Effector memory CD8-positive, alpha-beta T cell (primary cell): ENCODE data around the gene LAMB4.

ENCODE experiments used
- ATAC-seq: fragments of 150-1000 bp; cut with Tn5 transposase; replicated peaks from 2 replicates; pipeline ENCODE4 v1.10.0; 2021; ENCODE audit warnings: mild to moderate bottlenecking, moderate library complexity
- DNase-seq, 3 experiments: peaks; one replicate each; pipeline ENCODE4 v3.0.0; 2021
- H3K27ac Mint-ChIP-seq, 2 donors: one replicate each; pipeline ENCODE4 v1.8.0; 2022; ENCODE audit warnings: mild to moderate bottlenecking in 2 of 2, mixed read lengths in 2 of 2, moderate library complexity in 2 of 2
- H3K27me3 Mint-ChIP-seq, 2 donors: one replicate each; pipeline ENCODE4 v1.8.0; 2022; ENCODE audit warnings: mixed read lengths in 2 of 2
- H3K36me3 Mint-ChIP-seq: one replicate; pipeline ENCODE4 v1.8.0; 2022; ENCODE audit warnings: mild to moderate bottlenecking, moderate library complexity, mixed read lengths; ENCODE audit not compliant: insufficient read depth
- H3K4me1 Mint-ChIP-seq, 2 donors: one replicate each; pipeline ENCODE4 v1.8.0; 2022; ENCODE audit warnings: low read depth in 2 of 2, mixed read lengths in 2 of 2
- H3K4me3 Mint-ChIP-seq, 2 donors: one replicate each; pipeline ENCODE4 v1.8.0; 2022; ENCODE audit warnings: mild to moderate bottlenecking in 2 of 2, mixed read lengths in 2 of 2, moderate library complexity in 2 of 2
- H3K9me3 Mint-ChIP-seq, 2 donors: one replicate each; pipeline ENCODE4 v1.8.0; 2022; ENCODE audit warnings: mixed read lengths in 2 of 2

The LAMB4 gene

GRCh38 chr7:108014215-108014614, 115.9 kb downstream of the LAMB4 start:
- Mint-ChIP-seq H3K4me3 (no peak overlapping the region), H3K4me1 (no peaks in the 10 kb centered on the region), H3K27me3 (peaks cover 16 to 37% of the 10 kb centered on the region in 2 donors), H3K36me3 (no peaks in the 10 kb centered on the region), H3K27ac (no peak overlapping the region), H3K9me3 (no peaks in the 10 kb centered on the region)
- ATAC-seq (no peak), DNase-seq (no peak)

DNA sequence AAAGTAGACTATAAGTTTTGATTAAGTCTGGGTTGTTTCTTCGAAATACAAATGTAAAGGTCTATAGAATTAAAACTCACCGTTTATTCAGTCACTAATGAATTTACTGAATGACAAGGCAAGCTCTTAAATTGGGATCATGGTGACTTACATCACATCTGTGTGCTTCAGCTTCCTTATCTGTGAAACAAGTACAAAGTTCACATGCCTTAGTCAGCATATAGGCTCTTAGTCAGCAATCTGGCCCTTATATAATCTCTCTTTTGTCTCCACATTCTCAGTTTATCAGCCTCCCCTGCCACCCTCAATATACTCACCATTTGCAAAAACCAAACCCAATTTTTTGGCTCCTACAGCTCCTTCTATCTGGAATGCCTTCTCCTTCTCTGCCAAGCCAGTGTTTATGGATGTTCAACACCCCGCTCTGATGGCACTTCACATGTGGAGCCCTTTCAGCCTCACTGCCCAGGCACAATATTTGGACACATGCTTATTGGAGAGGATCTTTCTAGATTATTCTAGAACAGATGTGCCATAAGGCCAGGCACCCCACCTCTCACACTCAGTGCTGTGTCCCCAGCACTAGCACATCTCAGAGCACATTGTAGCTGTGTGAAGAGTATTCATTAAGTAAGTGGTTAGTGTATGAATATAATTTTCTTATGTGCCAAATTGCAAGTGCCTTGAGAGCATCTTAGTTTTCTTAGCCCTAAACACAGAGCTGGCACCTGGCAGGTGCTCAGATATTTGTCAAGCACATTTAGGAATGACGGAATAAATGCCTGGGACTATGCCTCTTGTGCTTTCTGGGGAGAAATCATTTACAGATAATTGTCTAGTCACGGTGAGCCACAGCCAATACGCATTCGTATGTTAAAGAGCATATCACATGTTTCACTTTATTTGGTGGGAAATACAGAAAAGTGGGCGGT, 117.4 kb downstream of the LAMB4 start:
- ATAC-seq: no peak
- no peak overlapping the region for H3K4me3 Mint-ChIP-seq
- H3K9me3 Mint-ChIP-seq: no peaks in the 10 kb centered on the region

DNA sequence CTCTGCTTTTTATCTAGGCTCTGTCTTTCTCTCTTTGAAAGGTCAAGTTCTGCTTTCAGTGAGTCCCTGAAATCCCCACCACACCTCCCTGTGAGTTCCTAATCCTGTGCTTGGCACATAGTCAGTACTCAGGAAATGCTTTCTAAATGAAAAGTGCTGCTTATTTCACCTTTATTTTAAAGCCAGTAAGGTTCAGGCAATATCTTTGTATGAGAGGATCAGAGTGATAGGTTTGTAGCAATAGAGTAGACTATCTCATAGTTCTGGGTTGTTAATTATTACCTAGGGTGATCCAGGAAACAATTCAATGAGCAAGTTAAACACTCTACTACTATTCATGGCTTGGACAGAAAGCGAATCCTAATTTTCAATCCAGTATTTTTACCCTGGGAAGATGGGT, 119.8 kb downstream of the LAMB4 start:
- peaks cover 24 to 34% of the 10 kb centered on the region in 2 donors for H3K27me3 Mint-ChIP-seq
- no peak for DNase-seq
- H3K36me3 Mint-ChIP-seq: no peaks in the 10 kb centered on the region
- no peaks in the 10 kb centered on the region for H3K4me1 Mint-ChIP-seq
- no peak overlapping the region for H3K4me3 Mint-ChIP-seq
- ATAC-seq: no peak
- H3K9me3 Mint-ChIP-seq: no peaks in the 10 kb centered on the region
- no peak overlapping the region for H3K27ac Mint-ChIP-seq

More for the DNA sequence above, 117.4 kb downstream of the LAMB4 start:
- Mint-ChIP-seq H3K27ac (no peak overlapping the region), H3K36me3 (no peaks in the 10 kb centered on the region), H3K4me1 (no peaks in the 10 kb centered on the region), H3K27me3 (peaks cover 8 to 26% of the 10 kb centered on the region in 2 donors)
- DNase-seq: no peak

GRCh38 chr7:108009873-108010272, 120.3 kb downstream of the LAMB4 start:
- DNase-seq (no peak), ATAC-seq (no peak)
- H3K27ac Mint-ChIP-seq: no peak overlapping the region
- no peaks in the 10 kb centered on the region for H3K9me3 Mint-ChIP-seq
- no peaks in the 10 kb centered on the region for H3K4me1 Mint-ChIP-seq
- peaks cover 29 to 39% of the 10 kb centered on the region in 2 donors for H3K27me3 Mint-ChIP-seq
- no peak overlapping the region for H3K4me3 Mint-ChIP-seq
- no peaks in the 10 kb centered on the region for H3K36me3 Mint-ChIP-seq

- peaks cover 37 to 49% of the 10 kb centered on the region in 2 donors for H3K27me3 Mint-ChIP-seq
- H3K36me3 Mint-ChIP-seq: no peaks in the 10 kb centered on the region
- peaks cover 4 to 5% of the 10 kb centered on the region in 2 donors for H3K4me1 Mint-ChIP-seq
- H3K4me3 Mint-ChIP-seq: no peak overlapping the region
- DNase-seq (no peak), ATAC-seq (no peak)
- no peaks in the 10 kb centered on the region for H3K9me3 Mint-ChIP-seq
- no peak overlapping the region for H3K27ac Mint-ChIP-seq
Observed at GRCh38 chr7:108008827-108009226, 121.3 kb downstream of the LAMB4 start.

GRCh38 chr7:108008240-108008639, 121.9 kb downstream of the LAMB4 start:
- no peak overlapping the region for H3K27ac Mint-ChIP-seq
- DNase-seq: no peak
- H3K36me3 Mint-ChIP-seq: no peaks in the 10 kb centered on the region
- no peak for ATAC-seq
- no peak overlapping the region for H3K4me3 Mint-ChIP-seq
- H3K9me3 Mint-ChIP-seq: no peaks in the 10 kb centered on the region
- peaks cover 39 to 48% of the 10 kb centered on the region in 2 donors for H3K27me3 Mint-ChIP-seq
- peaks cover 5% of the 10 kb centered on the region in 2 donors for H3K4me1 Mint-ChIP-seq

- Mint-ChIP-seq H3K27me3 (peaks cover 37 to 47% of the 10 kb centered on the region in 2 donors), H3K9me3 (no peaks in the 10 kb centered on the region), H3K4me1 (peaks cover 5% of the 10 kb centered on the region in 2 donors), H3K36me3 (no peaks in the 10 kb centered on the region), H3K4me3 (no peak overlapping the region), H3K27ac (no peak overlapping the region)
- DNase-seq: no peak
- ATAC-seq: no peak
Observed at GRCh38 chr7:108007762-108008161, 122.4 kb downstream of the LAMB4 start.

GRCh38 chr7:108007261-108007660, 122.9 kb downstream of the LAMB4 start:
- ATAC-seq (no peak), DNase-seq (no peak)
- peaks cover 5% of the 10 kb centered on the region in 2 donors for H3K4me1 Mint-ChIP-seq
- H3K27ac Mint-ChIP-seq: no peak overlapping the region
- peaks cover 36 to 50% of the 10 kb centered on the region in 2 donors for H3K27me3 Mint-ChIP-seq
- no peaks in the 10 kb centered on the region for H3K36me3 Mint-ChIP-seq
- no peaks in the 10 kb centered on the region for H3K9me3 Mint-ChIP-seq
- H3K4me3 Mint-ChIP-seq: no peak overlapping the region

DNA sequence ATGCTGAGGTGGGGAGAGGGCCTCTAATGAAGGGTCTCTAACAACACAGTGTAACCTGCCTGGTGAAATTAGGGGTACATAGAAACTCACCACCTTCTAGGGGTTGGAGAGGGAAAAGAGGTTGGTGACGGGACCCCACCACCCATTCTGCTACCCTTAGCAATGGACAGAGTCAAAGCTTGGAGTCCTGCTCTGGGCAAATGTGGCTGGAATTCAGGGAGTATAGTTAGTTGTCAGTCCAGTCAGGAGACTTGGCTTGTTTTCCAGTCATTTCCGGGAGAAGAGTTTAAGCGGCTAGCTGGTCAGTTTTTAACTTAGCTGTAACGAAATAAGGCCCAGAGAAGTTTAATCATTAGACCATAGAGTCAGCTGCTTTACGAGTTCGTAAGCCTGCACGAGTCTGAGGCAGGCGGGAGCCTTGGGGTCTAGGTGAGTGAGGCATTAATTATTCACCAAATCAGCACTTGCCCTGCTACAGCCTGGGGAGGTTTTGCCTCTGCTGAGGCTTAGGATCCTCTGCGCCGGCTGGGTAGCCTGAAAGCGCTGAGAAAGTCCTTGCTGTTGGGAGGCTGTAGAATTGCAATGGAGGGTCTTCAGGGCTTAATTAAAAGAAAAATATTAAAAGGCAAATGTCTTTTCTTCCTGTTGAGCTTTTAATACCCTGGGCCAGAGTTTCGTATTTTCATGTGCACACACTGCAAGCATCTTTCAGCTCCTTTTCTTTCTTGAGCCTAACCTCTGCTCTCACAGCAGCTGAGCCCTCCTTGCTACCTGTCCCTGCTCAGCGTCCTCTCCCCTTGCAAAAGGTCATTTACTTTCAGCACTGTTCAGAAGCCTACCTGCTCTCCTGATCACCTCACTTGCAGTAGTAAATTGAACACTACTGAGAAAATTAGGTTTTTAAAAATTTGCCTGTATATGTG, 125.7 kb downstream of the LAMB4 start:
- ATAC-seq (no peak), DNase-seq (no peak)
- peaks cover 50 to 64% of the 10 kb centered on the region in 2 donors for H3K27me3 Mint-ChIP-seq
- H3K27ac Mint-ChIP-seq: no peak overlapping the region
- H3K9me3 Mint-ChIP-seq: no peaks in the 10 kb centered on the region
- H3K36me3 Mint-ChIP-seq: no peaks in the 10 kb centered on the region
- peaks cover 8 to 9% of the 10 kb centered on the region in 2 donors for H3K4me1 Mint-ChIP-seq
- peak overlapping the region; percentile 50 to 55 for H3K4me3 Mint-ChIP-seq

- Mint-ChIP-seq H3K4me3 (peak overlapping the region; percentile 50 to 55), H3K36me3 (no peaks in the 10 kb centered on the region), H3K4me1 (peaks cover 8 to 10% of the 10 kb centered on the region in 2 donors), H3K27ac (no peak overlapping the region), H3K9me3 (no peaks in the 10 kb centered on the region), H3K27me3 (peaks cover 55 to 72% of the 10 kb centered on the region in 2 donors)
- ATAC-seq (no peak), DNase-seq (no peak)
Observed at GRCh38 chr7:108003599-108003935, 126.6 kb downstream of the LAMB4 start.

DNA sequence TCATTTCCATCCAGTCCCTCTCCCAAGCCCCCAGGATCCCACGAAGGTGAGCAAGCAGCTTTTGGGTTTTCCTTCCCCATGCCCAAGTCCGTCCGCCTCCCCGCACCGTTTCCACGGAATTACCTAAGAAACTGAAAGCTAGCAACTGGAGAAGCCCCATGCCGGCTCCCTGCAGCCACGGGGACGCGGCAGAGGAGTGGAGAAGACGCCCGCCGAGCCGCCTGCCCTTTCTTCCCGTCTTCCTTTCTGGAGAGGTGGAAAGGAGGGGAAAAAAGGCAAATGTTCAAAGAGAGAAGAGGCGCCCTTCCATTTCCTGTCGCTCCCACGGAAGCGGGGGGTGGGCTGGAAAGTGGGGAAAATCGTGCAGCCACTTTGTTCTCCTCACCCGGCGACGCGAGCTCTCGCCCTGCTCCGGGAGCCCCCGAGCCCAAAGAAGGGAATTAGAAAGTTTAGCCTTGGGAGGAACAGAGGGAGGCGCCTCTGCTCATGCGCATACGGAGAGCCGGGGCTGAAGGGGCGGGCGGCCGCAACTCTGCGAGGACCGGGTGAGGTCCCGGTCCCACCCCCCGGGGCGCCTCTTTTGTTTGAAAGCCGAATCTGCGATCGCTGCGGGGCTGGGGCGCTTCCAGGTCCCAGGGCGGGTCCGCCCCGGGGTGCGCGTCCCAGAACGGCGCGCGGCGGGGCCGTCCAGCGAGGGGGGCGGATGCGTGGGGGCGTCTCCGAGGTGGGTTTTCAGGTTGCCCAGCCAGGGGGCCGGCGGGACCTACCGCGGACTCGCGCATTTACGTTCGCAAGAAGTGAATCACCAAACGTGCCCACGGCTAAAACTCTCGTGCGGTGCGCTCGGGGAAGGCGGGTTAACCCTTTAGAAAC, 127.2 kb downstream of the LAMB4 start, which contains the start of gene LAMB1:
LAMB1 (minus strand) TSS at position 436 of the 873 bp plus-strand sequence; CDS start at position 160, 276 bp downstream.
- H3K9me3 Mint-ChIP-seq: no peaks in the 10 kb centered on the region
- ATAC-seq: no peak

DNA sequence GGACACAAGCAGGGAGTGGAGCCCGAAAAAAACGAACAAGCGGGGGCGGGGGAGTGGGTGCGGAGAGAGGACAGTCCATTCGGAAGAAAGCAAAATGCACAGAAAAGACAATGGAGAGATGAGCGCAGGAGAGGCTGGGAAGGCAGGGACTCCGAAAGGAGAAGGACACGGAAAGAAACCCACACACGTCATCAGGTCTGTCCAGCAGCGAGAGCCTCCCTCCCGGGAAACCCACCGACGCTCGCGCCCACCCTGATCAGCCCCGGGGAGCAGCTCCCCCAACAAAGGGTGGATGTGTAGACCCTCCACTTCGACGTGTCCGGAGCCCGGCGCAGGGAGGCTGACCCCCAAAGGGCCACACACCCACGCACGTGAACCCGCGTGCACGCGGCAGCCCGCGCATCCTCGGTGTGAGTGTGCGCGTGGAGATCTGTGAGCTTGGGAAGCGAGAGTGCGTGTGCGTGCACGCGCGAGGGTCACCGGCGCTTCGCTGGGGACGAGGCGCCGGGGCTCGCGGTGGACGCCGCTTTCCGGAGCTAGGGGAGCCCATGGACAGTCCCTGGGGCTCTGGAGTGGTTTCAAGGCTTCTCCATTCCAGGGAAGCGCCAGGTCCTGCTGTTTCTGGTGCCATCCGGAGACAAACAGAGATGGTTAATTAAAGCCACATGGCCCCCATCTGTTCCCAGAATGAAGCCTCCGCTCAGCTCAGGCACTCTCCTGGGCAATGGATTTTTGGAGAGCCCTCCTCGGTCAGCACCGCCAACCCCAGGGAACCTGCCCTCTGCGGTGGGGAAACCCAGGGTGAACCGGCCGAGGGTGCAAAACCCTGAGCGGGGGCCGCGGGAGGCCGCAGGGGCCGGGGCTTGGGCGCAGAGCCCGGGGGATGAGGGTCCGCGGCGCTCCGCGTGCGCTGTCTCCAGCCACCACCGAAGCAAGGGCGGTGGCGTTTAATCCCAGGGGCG, 128.1 kb downstream of the LAMB4 start:
- Mint-ChIP-seq H3K27ac (no peak overlapping the region), H3K4me3 (peak overlapping the region; percentile 65 to 77), H3K36me3 (no peaks in the 10 kb centered on the region), H3K9me3 (no peaks in the 10 kb centered on the region), H3K27me3 (peaks cover 50 to 76% of the 10 kb centered on the region in 2 donors), H3K4me1 (peaks cover 8 to 10% of the 10 kb centered on the region in 2 donors)
- DNase-seq: no peak
- no peak for ATAC-seq

More for the DNA sequence above, 127.2 kb downstream of the LAMB4 start, which contains the start of gene LAMB1:
- no peak within 1 kb of the TSS for H3K27ac Mint-ChIP-seq
- H3K36me3 Mint-ChIP-seq: no peaks in the 10 kb centered on the region
- H3K27me3 Mint-ChIP-seq: peaks cover 55 to 75% of the 10 kb centered on the region in 2 donors
- peak within 1 kb of the TSS; percentile 65 to 77 for H3K4me3 Mint-ChIP-seq
- peaks cover 8 to 10% of the 10 kb centered on the region in 2 donors for H3K4me1 Mint-ChIP-seq
- DNase-seq: no peak
